HL-60 (cell line): ENCODE measurements around the gene PELI1.

Experiments used
- DNase-seq, 2 experiments: peaks; one replicate each; pipeline ENCODE4 v3.0.0-alpha.2; 2010 to 2020; ENCODE audit warnings: low read depth in 1 of 2, low spot score in 1 of 2
- H3K27ac ChIP-seq: fragments of 250-450 bp; sonication (Bioruptor Pico); replicated peaks from 2 replicates; pipeline ENCODE4 v1.5.1; 2020; ENCODE audit warnings: mild to moderate bottlenecking, moderate library complexity
- H3K27me3 ChIP-seq: fragments of 250-450 bp; sonication (Bioruptor Pico); 2 replicates; pipeline ENCODE4 v1.5.1; 2021; ENCODE audit warnings: mild to moderate bottlenecking, moderate library complexity; ENCODE audit not compliant: insufficient read depth, poor library complexity, severe bottlenecking
- H3K4me3 ChIP-seq: replicated peaks from 2 replicates; pipeline ENCODE4 v1.5.1; 2011; ENCODE audit warnings: mild to moderate bottlenecking, control low read depth, low read length; ENCODE audit not compliant: insufficient read depth
- GABPA ChIP-seq: IDR thresholded peaks from 2 replicates; pipeline ENCODE4 v1.6.1; 2012; ENCODE audit warnings: low read depth
- POLR2AphosphoS5 ChIP-seq: IDR thresholded peaks from 2 replicates; pipeline ENCODE4 v1.6.1; 2012; ENCODE audit warnings: low read depth
- SPI1 ChIP-seq: IDR thresholded peaks from 2 replicates; pipeline ENCODE4 v1.6.1; 2012; ENCODE audit warnings: low read depth, mild to moderate bottlenecking, borderline replicate concordance
- TF ChIP-seq, protein P1 (sequence below): IDR thresholded peaks from 2 replicates; pipeline ENCODE4 v1.6.1; 2012; ENCODE audit warnings: low read depth; ENCODE audit not compliant: insufficient replicate concordance
- TF ChIP-seq, protein P2 (sequence below): IDR thresholded peaks from one replicate; pipeline ENCODE4 v1.5.1; 2011; ENCODE audit warnings: low read length, control low read depth, inconsistent platforms; ENCODE audit not compliant: insufficient read depth

The PELI1 gene

DNA sequence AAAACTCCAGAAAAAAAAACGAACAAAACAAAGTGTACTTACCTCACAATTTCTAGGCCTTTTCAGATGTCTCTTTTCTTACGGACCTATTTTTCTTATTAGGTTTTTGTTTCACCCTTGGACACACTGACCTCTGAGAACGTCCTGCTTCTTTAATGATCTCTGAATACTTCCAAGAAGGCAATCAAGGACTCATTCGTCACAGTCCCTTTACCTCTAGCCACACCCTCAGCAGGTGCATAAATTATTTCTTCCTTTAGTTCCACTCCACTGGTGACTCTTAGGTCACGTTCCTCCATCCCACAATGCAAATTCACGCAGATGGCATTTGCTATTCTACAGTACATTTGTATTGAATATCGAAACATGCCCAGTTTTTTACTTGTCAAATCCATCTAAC, 21.9 kb downstream of the PELI1 start:
- no peaks in the 10 kb centered on the region for H3K27me3 ChIP-seq
- TF ChIP-seq, protein P1, sequence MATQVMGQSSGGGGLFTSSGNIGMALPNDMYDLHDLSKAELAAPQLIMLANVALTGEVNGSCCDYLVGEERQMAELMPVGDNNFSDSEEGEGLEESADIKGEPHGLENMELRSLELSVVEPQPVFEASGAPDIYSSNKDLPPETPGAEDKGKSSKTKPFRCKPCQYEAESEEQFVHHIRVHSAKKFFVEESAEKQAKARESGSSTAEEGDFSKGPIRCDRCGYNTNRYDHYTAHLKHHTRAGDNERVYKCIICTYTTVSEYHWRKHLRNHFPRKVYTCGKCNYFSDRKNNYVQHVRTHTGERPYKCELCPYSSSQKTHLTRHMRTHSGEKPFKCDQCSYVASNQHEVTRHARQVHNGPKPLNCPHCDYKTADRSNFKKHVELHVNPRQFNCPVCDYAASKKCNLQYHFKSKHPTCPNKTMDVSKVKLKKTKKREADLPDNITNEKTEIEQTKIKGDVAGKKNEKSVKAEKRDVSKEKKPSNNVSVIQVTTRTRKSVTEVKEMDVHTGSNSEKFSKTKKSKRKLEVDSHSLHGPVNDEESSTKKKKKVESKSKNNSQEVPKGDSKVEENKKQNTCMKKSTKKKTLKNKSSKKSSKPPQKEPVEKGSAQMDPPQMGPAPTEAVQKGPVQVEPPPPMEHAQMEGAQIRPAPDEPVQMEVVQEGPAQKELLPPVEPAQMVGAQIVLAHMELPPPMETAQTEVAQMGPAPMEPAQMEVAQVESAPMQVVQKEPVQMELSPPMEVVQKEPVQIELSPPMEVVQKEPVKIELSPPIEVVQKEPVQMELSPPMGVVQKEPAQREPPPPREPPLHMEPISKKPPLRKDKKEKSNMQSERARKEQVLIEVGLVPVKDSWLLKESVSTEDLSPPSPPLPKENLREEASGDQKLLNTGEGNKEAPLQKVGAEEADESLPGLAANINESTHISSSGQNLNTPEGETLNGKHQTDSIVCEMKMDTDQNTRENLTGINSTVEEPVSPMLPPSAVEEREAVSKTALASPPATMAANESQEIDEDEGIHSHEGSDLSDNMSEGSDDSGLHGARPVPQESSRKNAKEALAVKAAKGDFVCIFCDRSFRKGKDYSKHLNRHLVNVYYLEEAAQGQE = no peak
- TF ChIP-seq SPI1 (no peak), GABPA (no peak), POLR2AphosphoS5 (no peak)
- TF ChIP-seq, protein P2, sequence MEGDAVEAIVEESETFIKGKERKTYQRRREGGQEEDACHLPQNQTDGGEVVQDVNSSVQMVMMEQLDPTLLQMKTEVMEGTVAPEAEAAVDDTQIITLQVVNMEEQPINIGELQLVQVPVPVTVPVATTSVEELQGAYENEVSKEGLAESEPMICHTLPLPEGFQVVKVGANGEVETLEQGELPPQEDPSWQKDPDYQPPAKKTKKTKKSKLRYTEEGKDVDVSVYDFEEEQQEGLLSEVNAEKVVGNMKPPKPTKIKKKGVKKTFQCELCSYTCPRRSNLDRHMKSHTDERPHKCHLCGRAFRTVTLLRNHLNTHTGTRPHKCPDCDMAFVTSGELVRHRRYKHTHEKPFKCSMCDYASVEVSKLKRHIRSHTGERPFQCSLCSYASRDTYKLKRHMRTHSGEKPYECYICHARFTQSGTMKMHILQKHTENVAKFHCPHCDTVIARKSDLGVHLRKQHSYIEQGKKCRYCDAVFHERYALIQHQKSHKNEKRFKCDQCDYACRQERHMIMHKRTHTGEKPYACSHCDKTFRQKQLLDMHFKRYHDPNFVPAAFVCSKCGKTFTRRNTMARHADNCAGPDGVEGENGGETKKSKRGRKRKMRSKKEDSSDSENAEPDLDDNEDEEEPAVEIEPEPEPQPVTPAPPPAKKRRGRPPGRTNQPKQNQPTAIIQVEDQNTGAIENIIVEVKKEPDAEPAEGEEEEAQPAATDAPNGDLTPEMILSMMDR = no peak
- no peak for DNase-seq
- H3K4me3 ChIP-seq = no peak overlapping the region
- no peak overlapping the region for H3K27ac ChIP-seq

DNA sequence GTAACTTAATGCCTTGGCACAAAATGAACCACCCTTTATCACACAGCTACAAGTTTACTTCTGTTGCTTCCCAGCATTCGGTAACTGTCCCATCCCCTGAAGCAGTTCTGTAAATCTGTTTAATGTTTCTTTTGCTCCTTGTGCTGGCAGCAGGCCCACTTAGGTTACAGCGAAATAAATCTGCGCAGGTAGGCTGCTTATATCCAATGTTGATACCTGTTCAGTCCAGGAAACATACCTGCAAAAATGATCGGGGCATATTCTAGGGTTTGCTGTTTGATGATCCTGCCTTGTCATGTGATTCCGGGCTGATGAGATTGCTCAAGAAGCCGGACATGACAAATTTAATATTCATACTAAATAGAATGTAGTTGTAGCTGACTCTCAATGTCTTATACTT, 23.3 kb downstream of the PELI1 start:
- Histone ChIP-seq H3K27ac (no peak overlapping the region), H3K4me3 (no peak overlapping the region), H3K27me3 (no peaks in the 10 kb centered on the region)
- DNase-seq = no peak
- TF ChIP-seq, protein P1 = no peak
- TF ChIP-seq, protein P2 = no peak
- TF ChIP-seq POLR2AphosphoS5 (no peak), SPI1 (no peak), GABPA (no peak)

DNA sequence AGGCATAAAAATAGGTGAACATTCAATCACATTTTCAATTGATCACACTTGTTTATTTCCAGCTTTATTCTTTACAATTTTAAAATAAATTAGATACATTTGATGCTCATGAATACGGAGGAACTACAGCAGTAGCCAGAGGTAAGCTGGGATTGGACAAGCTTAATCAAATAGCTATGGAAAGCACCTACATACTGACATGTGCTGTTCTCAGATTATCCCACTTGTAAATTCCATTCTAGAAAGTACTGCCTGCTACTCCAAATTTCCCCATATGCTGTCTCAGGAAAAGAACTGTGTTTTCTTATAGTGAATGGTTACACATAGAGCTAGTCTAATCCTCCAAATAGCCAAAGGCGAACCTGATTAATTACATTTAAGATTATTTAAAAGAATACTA, 24.2 kb downstream of the PELI1 start:
- no peak for DNase-seq
- H3K4me3 ChIP-seq = no peak overlapping the region
- no peaks in the 10 kb centered on the region for H3K27me3 ChIP-seq
- H3K27ac ChIP-seq = no peak overlapping the region
- TF ChIP-seq SPI1 (no peak), GABPA (no peak), POLR2AphosphoS5 (no peak)
- TF ChIP-seq, protein P1 = no peak
- TF ChIP-seq, protein P2 = no peak
